IPS-NIHi7 (cell line): Measurements from ENCODE around the gene URM1.
A peak's percentile ranks its signal among the peaks of the same experiment; 100 is the strongest.
"Not testable (repeated sequence)": the region's sequence is repeated elsewhere in the genome, so short reads cannot be mapped to it uniquely, and the experiment has no call there.

Source experiments
- DNase-seq: peaks from one replicate; pipeline ENCODE4 v3.0.0; 2012; ENCODE audit warnings: mixed read lengths; ENCODE audit errors: extremely low spot score

Gene URM1

DNA sequence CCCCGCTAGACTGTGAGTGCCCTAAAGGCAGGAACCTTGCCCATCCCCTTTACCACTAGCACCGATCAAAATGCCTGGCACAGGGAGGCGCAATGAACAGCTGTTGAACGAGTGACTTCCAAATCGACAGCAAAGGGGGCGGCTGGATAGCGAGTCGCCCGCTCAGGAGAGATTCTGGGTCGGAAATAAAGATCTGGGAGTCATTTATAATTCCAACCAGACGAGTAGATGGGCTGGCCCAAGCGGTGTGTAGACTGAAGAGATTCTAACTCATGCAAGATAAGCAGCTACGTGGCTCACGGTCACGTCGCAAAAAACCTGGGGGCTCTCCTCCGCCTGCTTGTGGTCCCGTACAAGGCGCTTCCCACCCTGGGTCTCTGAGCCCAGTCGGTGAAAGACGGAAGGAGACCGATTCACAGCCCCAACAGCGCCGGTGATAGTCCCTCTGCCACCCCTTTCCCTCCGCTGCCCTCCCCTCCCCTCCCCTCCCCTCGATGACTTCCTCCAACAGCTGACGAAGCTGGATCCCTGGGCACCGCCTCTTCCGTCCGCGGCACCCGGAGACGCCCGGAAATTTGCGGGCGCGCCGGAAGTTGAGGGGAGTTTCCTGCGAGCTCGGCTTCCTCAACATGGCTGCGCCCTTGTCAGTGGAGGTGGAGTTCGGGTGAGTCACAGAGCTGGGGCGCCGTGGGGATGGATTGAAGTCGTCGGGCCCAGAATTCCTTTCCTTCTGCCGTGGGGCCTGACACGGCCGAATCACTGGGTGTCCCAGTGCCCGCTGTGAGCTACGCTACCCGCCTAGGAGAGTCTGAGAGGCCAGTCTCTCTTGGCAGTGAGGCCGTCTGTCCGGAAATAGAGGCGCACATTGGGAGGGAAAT is at the start of gene URM1:
URM1 (plus strand) TSS at position 623 of the 878 bp plus-strand sequence; CDS start at position 630, 7 bp downstream.
- peak; percentile 95 for DNase-seq

DNA sequence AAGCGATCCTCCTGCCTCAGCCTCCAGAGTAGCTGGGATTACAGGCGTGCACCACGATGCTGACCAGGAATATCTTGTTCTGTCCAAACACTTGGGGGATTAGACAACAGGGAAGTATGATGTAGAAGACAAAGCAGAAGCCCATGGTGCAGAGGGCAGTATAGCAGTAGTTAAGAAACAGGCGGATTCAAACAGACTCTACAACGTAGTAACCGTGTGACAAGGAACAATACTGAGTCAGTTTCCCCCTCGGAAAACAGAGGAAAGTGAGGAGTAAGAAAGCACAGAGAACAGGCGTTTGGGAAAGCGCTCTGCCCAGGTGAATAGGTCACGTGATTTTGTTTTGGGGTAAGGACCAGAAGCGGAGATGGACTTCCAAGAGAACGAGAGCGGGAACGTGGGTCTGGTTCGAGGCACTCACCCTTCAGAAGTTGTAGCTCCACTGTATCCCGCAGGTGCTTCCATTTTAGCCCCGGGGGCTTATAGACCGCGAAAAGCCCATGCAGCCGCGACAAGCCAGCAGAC is 49.2 kb upstream of the URM1 start:
- DNase-seq, result no peak

DNA sequence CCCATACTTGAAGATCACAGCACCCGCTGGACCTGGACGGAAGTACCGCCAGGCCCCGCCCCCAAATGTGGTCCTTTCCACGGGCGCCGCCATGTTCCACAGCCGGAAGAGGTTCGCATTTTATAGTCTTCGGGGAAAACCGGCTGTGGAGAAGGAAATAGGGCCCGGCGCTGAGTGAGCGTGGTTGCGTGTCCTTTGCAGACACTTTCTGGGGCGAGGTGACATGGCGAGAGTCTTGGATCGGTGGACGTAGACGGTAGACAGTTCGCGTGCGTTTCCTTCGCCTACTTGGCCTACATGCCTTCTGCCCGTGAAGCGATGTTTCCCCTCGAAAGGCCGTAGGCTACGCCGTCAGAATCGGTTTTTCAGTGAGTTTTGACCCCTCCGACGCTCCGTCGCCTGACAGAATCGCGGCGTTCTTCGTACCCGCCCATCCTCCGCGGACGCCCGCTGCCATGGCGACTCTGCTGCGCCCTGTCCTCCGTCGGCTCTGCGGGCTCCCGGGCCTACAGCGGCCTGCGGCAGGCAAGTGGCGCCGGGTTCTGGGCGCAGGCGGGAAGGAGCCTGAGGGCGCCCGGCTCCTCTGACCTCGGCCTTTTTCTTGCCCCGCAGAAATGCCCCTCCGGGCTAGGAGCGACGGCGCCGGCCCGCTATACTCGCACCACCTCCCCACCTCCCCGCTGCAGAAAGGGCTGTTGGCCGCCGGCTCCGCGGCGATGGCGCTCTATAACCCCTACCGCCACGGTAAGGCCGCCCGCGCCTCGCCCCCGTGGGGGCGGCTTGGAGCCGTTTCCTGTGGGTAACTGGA is 48.6 kb upstream of the URM1 start, which contains the start of the genes COQ4 and TRUB2:
COQ4 (plus strand) TSS at position 436 of the 808 bp plus-strand sequence; CDS start at position 456, 20 bp downstream.
TRUB2 (minus strand) TSS at position 44 of the 808 bp plus-strand sequence; CDS start at position 5, 39 bp downstream.
- peak; percentile 98 for DNase-seq

DNA sequence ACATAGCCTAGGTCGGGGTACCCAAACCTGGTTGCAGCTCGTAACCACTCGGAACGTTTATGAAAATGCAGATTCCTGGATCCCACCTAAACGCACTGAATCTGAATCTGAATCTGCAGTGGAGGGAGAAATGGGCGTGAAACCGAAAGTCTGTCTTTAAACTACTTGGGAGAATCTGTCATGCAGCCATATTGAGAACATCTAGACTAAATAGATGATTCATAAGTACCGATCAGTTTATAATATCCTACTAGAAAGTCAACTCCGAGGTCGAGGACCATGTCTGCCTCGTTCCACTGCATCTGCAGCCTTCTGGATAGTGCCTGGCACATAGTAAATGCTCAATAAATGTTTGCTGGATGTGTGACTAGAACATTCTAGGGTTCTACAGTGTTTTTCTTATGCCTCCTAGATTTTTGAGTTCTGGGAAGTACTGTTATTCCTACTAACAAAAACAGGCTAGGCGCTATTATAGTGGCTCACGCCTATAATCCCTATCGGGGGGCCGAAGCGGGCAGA is 47.9 kb upstream of the URM1 start:
- no peak for DNase-seq

DNA sequence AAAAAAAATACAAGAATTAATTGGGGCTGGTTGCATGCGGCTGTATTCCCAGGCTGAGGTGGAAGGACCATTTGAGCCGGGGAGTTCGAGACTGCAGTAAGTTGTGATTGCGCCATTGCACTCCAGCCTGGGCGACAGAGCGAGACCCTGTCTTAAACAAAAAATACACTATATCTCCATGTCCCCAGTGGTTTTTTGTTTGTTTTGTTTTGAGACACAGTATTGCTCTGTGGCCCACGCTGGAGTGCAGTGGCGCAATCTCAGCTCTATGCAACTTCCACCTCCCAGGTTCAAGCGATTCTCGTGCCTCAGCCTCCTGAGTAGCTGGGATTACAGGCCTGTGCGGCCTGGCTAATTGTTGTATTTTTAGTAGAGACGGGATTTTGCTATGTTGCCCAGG is 47.4 kb upstream of the URM1 start:
- DNase-seq, result no peak

DNA sequence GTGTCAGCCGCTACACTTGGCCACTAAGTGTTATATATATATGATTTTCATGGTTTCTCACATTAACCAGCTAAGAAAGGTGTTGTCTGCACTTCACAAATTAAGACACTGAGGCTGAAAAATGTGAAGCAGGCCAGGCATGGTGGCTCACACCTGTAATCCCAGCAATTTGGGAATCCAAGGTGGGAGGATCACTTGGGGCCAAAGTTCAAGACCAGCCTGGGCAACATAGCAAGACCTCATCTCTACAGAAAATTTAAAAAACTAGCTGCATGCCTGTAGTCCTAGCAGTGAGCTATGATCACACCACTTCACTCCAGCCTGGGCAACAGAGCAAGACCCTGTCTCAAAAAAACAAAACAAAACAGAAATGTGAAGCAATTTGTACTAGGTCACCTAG is 46.8 kb upstream of the URM1 start:
- no peak for DNase-seq

DNA sequence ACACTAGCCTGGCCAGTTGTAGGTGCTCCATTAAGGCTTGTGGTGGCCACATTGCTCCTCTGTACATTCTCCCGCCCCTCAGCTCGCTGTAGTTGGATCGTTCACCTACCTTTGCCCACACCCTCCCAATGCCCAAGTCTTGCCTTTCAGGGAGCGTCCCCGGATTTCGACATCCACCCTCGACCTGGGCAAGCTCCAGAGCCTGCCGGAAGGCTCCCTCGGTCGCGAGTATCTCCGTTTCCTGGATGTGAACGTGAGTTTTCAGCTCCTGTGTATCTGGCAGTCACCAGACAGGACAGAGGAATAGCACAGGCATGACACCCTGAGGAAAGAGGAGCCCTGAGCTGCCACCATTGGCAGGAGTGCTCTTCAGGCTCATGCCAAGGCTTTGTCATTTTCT is 45.5 kb upstream of the URM1 start:
- DNase-seq, result no peak

DNA sequence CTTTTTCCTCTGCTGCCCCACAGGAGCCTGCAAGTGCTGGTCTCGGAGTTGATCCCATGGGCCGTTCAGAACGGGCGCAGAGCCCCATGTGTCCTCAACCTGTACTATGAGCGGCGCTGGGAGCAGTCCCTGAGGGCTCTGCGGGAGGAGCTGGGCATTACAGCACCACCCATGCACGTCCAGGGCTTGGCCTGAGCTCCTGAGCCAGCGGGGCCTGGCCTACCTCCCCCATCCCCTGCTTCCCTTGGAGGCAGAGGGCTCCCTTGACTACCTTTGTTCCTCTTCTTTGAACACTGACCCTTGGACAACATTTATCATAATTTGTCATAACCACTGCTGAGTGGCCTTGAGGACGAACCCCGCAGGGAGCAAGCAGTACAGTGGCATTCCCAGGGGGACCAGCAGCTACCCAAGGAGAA is 37.7 kb upstream of the URM1 start:
- no peak for DNase-seq

DNA sequence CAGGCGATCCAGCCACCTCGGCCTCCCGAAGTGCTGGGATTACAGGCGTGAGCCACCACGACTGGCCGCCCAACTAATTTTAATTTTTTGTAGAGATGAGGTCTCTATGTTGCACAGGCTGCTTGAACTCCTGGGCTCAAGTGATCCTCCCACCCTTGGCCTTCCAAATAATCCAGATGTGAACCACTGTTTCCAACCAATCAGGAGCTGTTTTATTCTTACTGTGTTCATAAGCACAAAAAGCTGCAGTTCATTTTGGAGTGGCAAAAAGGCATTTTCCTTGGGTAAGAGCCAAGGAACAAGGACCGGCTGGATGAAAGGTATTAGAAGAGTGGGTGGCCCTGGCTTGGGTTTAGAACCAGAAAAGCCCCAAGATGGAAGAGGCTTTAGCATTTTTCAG is 36.0 kb upstream of the URM1 start:
- no peak for DNase-seq

DNA sequence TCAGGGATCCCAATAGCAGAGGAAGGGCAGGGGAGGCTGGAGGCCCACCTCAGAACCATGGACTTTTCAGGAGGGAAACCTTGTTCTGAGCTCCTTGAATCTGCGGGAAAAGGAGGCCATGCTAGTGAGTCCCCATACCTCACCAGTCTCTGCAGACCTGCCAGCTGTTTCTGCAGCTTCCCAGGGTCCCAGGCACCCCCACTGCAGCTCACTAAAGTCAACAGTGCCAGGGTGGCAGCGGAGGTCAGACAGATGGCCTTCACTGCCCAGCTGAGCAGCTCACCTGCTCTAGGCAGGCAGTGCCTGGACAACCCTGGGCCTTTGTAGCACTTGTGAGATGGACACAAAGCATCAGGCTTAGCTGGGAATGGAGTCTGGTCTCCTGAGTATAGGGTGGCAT is 35.3 kb upstream of the URM1 start:
- DNase-seq, result no peak

DNA sequence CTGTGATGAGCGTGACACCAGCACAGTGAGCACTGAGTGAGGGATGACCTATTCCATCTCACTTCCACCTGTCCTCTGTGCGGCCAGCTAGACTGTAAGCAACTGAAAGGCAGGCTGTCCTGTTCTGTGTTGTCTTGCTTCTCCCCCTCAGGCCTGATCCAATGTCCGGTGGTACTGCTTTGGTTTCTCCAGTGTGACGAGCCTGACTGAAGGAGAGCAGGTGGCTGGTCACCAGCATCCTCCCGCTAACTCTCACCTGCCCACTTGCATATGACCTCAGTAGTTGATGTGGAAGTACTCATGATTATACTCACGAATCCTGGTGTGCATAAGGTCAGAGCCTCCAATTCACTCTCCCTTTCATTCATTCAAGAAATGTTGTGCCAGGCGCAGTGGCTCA is 33.2 kb upstream of the URM1 start:
- no peak for DNase-seq

DNA sequence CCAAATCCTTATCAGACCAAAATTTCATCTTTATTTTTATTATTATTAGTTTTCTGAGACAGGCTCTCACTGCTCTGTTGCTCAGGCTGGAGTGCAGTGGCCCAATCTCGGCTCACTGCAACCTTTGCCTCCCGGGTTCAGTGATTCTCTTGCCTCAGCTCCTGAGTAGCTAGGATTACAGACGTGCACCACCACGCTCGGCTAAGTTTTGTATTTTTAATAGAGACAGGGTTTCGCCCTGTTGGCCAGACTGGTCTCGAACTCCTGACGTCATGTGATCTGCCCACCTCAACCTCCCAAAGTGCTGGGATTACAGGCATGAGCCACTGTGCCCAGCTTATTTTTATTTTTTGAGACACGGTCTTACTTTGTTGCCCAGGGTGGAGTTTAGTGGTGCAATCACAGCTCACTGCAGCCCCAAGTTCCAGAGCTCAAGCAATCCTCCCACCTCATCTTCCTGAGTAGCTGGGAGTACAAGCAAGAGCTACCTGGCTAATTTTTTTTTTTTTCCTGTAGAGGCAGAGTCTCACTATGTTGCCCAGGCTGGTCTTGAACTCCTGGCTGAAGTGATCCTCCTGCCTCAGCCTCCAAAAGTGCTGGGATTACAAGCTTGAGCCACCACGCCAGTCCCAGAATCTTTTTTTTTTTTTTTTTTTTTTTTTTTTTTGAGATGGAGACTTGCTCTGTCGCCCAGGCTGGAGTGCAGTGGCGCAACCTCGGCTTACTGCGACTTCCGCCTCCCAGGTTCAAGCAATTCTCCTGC is 32.1 kb upstream of the URM1 start:
- not testable (repeated sequence) for DNase-seq

DNA sequence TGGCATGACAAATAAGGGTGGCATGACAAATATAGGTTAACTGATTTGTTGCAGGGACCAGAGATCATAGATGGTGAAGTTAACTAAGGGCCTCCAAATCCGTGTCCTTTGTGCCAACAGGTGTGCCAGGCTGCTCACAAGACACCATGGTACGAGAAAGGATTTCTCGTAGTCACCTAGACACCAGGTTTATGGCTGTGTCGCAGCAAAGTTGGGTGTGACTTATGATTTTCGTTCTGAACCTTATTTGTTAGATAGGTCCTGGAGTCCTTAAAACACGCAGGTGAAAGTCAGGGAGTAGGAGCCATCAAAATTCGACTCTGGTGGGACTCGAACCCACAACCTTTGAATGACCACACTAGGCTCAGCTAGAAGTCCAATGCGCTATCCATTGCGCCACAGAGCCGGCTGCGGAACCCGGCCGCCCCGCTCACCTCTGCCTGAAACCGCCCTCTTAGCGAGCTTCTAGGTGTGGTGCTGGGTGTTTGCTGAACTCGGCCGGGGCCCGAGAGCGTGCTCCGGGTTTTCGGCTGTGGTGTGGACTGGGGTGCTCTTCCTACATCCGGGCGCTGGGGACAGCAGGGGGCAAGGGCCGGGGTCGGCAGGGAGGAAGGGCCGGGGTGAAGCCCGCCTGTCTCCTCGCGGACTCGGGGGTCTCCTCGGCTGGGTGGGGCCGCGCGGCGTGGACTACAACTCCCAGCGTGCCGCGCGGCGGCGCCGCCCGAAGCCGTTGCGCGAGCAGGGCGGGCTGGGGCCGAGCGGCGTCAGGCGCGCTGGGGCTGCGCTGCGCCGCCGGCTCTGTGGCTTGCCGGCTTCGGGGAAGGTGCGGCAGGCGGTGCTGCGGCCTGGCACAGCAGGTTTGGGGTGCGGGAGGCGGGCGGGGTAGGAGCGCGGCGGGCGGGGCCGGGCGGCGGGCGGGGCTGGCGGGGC is 31.1 kb upstream of the URM1 start, which contains the start of gene SLC27A4:
SLC27A4 (plus strand) TSS at position 767 of the 930 bp plus-strand sequence. CDS start 2,606 bp downstream, outside the sequence.
- peak; percentile 89 for DNase-seq

DNA sequence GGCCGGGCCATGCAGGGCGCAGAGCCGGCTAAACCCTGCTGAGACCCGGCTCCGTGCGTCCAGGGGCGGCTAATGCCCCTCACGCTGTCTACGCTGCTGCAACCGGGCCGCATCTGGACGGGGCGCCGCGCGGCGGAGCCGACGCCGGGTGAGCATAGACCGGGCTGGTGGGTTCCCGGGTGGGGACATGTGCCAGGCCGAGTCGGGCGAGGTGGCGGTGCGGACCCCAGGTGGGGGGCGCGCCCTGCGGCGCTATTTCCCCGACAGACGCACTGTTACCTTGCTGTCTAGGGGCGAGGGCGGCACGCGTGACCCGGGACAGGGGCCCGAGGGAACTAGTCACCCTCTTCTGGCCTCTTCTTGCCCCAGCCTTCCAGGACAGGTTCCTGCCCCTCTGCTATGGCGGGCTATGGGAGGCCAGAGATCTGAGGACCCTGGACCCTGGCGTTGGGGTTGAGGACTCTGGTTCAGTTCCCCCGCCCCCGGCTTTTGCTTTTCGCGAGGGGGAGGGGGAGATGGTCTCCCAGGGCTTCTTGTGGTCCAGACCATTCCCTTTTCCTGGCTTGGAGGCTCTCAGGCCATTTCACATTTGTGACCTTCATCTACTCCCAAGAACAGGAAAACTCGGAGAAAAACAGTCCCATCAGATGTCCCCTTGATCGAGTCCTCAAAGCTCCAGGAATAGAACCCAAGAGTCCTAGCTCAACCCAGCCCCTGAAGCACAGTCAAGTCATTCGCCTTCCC is 30.3 kb upstream of the URM1 start:
- peak; percentile 41 for DNase-seq

DNA sequence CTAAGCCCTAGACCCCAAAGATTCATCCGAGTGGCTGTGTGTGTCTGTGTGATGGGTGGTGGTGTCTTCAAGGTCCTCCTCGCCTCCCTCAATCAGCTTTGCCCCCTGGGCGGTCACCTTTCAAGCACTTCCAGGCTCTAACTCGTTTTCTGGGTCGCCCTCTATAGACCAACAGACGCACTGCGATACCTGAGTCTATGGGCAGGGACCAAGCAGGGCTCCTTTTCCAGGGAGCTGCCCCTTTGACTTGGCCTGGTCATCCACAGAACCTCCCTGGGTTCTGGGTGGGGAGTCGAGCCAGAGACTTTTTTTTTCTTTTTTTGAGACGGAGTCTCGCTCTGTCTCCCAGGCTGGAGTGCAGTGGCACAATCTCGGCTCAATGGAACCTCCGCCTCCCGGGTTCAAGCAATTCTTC is 29.7 kb upstream of the URM1 start:
- peak; percentile 91 for DNase-seq

DNA sequence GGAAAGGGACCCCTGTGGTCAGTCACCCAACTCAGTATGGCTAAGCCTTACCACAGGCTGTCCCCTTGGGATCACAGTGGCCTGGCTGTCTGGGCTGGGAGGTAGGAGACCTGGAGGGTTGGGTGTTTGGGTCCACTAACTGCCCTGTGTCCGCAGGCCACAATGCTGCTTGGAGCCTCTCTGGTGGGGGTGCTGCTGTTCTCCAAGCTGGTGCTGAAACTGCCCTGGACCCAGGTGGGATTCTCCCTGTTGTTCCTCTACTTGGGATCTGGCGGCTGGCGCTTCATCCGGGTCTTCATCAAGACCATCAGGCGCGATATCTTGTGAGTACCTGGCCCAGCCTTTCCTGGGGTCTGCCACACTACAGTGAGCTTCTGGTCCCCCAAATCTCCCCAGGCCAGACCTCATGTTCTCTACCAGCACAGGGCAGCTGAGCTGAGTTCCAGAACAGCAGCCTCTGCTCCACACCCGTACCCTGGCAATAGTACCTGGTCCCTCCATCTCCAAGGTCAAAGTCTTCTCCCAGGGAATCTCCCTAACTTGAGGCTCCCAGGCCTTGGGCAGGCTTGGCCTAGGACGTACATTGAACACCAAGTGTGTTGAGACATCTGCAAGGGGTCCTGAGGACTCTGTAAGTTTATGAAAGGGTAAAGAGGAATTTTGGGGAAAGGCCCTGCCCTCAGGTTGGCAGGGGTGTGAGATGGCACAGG is 28.0 kb upstream of the URM1 start:
- DNase-seq, result no peak

DNA sequence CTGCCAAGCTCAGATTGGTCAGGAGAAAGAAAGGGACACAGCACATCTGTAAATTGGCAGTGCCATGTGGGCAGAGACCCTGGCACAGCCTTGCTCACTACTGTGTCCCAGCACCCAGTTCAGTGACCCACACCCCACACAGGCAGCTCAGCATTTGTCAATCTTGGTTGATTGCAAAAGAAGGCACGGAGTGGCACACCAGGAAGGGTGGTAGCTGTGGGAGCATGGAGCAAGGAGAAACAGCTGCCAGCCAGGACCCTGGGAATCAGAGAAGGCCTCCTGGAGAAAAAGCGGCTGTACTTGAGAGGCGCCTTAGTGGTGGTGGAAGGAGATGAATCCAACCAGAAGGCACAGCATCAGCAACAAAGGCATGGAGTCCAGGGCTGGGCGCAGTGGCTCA is 27.3 kb upstream of the URM1 start:
- DNase-seq, result no peak

DNA sequence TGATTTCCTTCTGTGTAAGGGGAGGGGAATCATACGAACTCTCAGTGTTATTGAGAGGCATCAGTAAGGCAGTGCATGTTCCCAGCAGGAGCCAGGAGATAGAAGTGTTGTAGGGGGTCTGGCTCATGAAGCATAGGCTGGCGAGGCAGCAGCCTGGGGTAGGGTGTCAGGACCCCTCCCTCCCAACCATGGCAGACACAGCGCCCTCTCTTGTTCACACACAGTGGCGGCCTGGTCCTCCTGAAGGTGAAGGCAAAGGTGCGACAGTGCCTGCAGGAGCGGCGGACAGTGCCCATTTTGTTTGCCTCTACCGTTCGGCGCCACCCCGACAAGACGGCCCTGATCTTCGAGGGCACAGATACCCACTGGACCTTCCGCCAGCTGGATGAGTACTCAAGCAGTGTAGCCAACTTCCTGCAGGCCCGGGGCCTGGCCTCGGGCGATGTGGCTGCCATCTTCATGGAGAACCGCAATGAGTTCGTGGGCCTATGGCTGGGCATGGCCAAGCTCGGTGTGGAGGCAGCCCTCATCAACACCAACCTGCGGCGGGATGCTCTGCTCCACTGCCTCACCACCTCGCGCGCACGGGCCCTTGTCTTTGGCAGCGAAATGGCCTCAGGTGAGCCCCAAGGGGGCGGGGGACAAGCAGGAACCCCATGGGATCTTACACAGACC is 26.1 kb upstream of the URM1 start:
- peak; percentile 54 for DNase-seq
